IMR-90 (cell line): ENCODE results near the gene STK33. TPM values are rescaled to one million over a fixed set of nuclear protein-coding genes. Genes with fewer than 3 reads are reported as not detected.

Experiments used
- ATAC-seq: fragments of 200-7000 bp; cut with Tn5 transposase; 2 replicates; pipeline ENCODE4 v1.9.1; 2020; ENCODE audit warnings: low read depth, mild to moderate bottlenecking, moderate library complexity
- BruUV-seq: library from RNA; stranded (reverse); fragments of 400-500 nt; replicated peaks from 2 replicates; lab custom pipeline; 2021; lab: Mats Ljungman, UMichigan
- CTCF ChIA-PET: fragments of 300-600 bp; formaldehyde crosslinking; extraction: SDS; loops from one replicate; lab custom pipeline; 2021; ENCODE audit warnings: antibody characterized with exemption; lab: Yijun Ruan, JAX
- POLR2A ChIA-PET: fragments of 300-600 bp; sonication (Branson Sonifier 250); formaldehyde crosslinking; loops from one replicate; lab custom pipeline; 2022; ENCODE audit warnings: antibody characterized with exemption; ENCODE audit not compliant: unreplicated experiment; lab: Charles Lee
- DNase-seq: peaks from one replicate; pipeline ENCODE4 v3.0.0; 2013
- H2AFZ ChIP-seq: replicated peaks from 2 replicates; pipeline ENCODE3; 2013; ENCODE audit warnings: low read length, mild to moderate bottlenecking; ENCODE audit not compliant: poor library complexity
- H2AK5ac ChIP-seq: 2 replicates; pipeline ENCODE4 v1.6.1; 2013; ENCODE audit warnings: low read depth, low read length, inconsistent platforms
- H2AK9ac ChIP-seq: replicated peaks from 2 replicates; pipeline ENCODE3; 2013; ENCODE audit warnings: mild to moderate bottlenecking, low read depth, low read length, moderate library complexity; ENCODE audit not compliant: poor library complexity
- H2BK120ac ChIP-seq: 2 replicates; pipeline ENCODE4 v1.6.1; 2013; ENCODE audit warnings: low read depth, low read length, inconsistent platforms
- H2BK15ac ChIP-seq: 3 replicates; pipeline ENCODE4 v1.6.1; 2013; ENCODE audit warnings: low read depth, low read length, inconsistent platforms
- H2BK20ac ChIP-seq: 2 replicates; pipeline ENCODE4 v1.6.1; 2013; ENCODE audit warnings: low read depth, mild to moderate bottlenecking, inconsistent platforms, low read length, moderate library complexity
- H2BK5ac ChIP-seq: 2 replicates; pipeline ENCODE4 v1.6.1; 2013; ENCODE audit warnings: mild to moderate bottlenecking, low read depth, low read length, inconsistent platforms; ENCODE audit not compliant: poor library complexity, severe bottlenecking
- H3K14ac ChIP-seq: replicated peaks from 2 replicates; pipeline ENCODE4 v1.6.1; 2013; ENCODE audit warnings: low read depth, low read length, inconsistent platforms
- H3K18ac ChIP-seq: 2 replicates; pipeline ENCODE4 v1.6.1; 2013; ENCODE audit warnings: low read depth, low read length, control low read depth
- H3K23ac ChIP-seq: 2 replicates; pipeline ENCODE4 v1.6.1; 2013; ENCODE audit warnings: low read depth, low read length, inconsistent platforms
- H3K27ac ChIP-seq: 2 replicates; pipeline ENCODE4 v1.5.1; 2013; ENCODE audit warnings: mild to moderate bottlenecking, control low read depth, low read length; ENCODE audit not compliant: insufficient read depth
- H3K27me3 ChIP-seq: 2 replicates; pipeline ENCODE4 v1.6.1; 2013; ENCODE audit warnings: low read length; ENCODE audit not compliant: control insufficient read depth, insufficient read depth
- H3K36me3 ChIP-seq: 2 replicates; pipeline ENCODE4 v1.6.1; 2013; ENCODE audit warnings: low read length, mixed read lengths; ENCODE audit not compliant: control insufficient read depth, insufficient read depth
- H3K4ac ChIP-seq: 2 replicates; pipeline ENCODE4 v1.6.1; 2013; ENCODE audit warnings: low read depth, low read length, inconsistent platforms
- H3K4me1 ChIP-seq: 2 replicates; pipeline ENCODE4 v1.6.1; 2013; ENCODE audit warnings: low read length, mixed read lengths; ENCODE audit not compliant: control insufficient read depth, insufficient read depth
- H3K4me2 ChIP-seq: 2 replicates; pipeline ENCODE4 v1.6.1; 2013; ENCODE audit warnings: low read depth, mild to moderate bottlenecking, control low read depth, low read length, moderate library complexity
- H3K4me3 ChIP-seq: 2 replicates; pipeline ENCODE4 v1.5.1; 2013; ENCODE audit warnings: low read depth, mild to moderate bottlenecking, control low read depth, low read length, moderate library complexity; ENCODE audit not compliant: insufficient read depth
- H3K56ac ChIP-seq: 2 replicates; pipeline ENCODE4 v1.6.1; 2013; ENCODE audit warnings: low read length, inconsistent platforms; ENCODE audit not compliant: insufficient read depth; ENCODE audit errors: extremely low read depth
- H3K79me1 ChIP-seq, 2 experiments: 2 replicates each; pipeline ENCODE4 v1.6.1; 2013; ENCODE audit warnings: low read length in 2 of 2, inconsistent platforms in 1 of 2, low read depth in 1 of 2
- H3K9ac ChIP-seq: 2 replicates; pipeline ENCODE4 v1.6.1; 2013; ENCODE audit warnings: low read depth, low read length, control low read depth
- H3K9me1 ChIP-seq: 2 replicates; pipeline ENCODE4 v1.6.1; 2013; ENCODE audit warnings: low read length, inconsistent platforms; ENCODE audit not compliant: insufficient read depth
- H3K9me3 ChIP-seq: 2 replicates; pipeline ENCODE4 v1.6.1; 2013; ENCODE audit warnings: low read length; ENCODE audit not compliant: control insufficient read depth, insufficient read depth
- H4K20me1 ChIP-seq: 2 replicates; pipeline ENCODE4 v1.6.1; 2013; ENCODE audit warnings: low read length, inconsistent platforms; ENCODE audit not compliant: insufficient read depth
- H4K5ac ChIP-seq: 2 replicates; pipeline ENCODE4 v1.6.1; 2013; ENCODE audit warnings: mild to moderate bottlenecking, low read depth, low read length, control low read depth
- H4K8ac ChIP-seq, 2 experiments: 2 replicates each; pipeline ENCODE4 v1.6.1; 2013; ENCODE audit warnings: low read depth in 2 of 2, low read length in 2 of 2, control low read depth in 1 of 2, inconsistent platforms in 1 of 2
- H4K91ac ChIP-seq: 2 replicates; pipeline ENCODE4 v1.6.1; 2013; ENCODE audit warnings: low read depth, low read length, inconsistent platforms; ENCODE audit not compliant: insufficient read depth
- BHLHE40 ChIP-seq: fragments of 150-350 bp; IDR thresholded peaks from 2 replicates; pipeline ENCODE4 v1.6.1; 2016; ENCODE audit warnings: mild to moderate bottlenecking, low read depth, low read length
- CHD1 ChIP-seq: IDR thresholded peaks from 2 replicates; pipeline ENCODE4 v1.6.1; 2012; ENCODE audit warnings: low read depth, low read length, improper control_type of control experiment
- FOS ChIP-seq: fragments of 150-350 bp; IDR thresholded peaks from 2 replicates; pipeline ENCODE4 v1.6.1; 2016; ENCODE audit warnings: low read depth, low read length
- MAZ ChIP-seq: IDR thresholded peaks from 2 replicates; pipeline ENCODE4 v1.6.1; 2012; ENCODE audit warnings: low read depth, mild to moderate bottlenecking, low read length, improper control_type of control experiment, moderate library complexity, borderline replicate concordance
- NFE2L2 ChIP-seq: fragments of 150-350 bp; IDR thresholded peaks from 2 replicates; pipeline ENCODE4 v1.6.1; 2016; ENCODE audit warnings: low read depth, mild to moderate bottlenecking, low read length
- SMC3 ChIP-seq: fragments of 150-350 bp; IDR thresholded peaks from 2 replicates; pipeline ENCODE4 v1.6.1; 2016; ENCODE audit warnings: low read depth, mild to moderate bottlenecking, antibody characterized with exemption, low read length, moderate library complexity
- WGBS, 2 experiments: methylation state at CpG; one replicate each; pipeline versions ENCODE4 v1.1.5 to v1.1.7; 2013; ENCODE audit warnings: missing lambda C conversion rate in 2 of 2; ENCODE audit not compliant: insufficient read length in 1 of 2; ENCODE audit errors: extremely low coverage in 2 of 2; 5-methylcytosine and 5-hydroxymethylcytosine counted together
- dilution Hi-C: fragments of 300-500 bp; cut with HindIII; formaldehyde crosslinking; loops from one replicate; pipeline ENCODE4 v1.14.3; 2018; ENCODE audit warnings: low sequenced_read_pairs; ENCODE audit not compliant: unreplicated experiment
- in situ Hi-C: fragments of 300-500 bp; cut with MboI; formaldehyde crosslinking; loops from 3 replicates; pipeline ENCODE4 v1.14.3; 2019; ENCODE audit warnings: low sequenced_read_pairs, inconsistent platforms, mixed read lengths
- intact Hi-C: fragments of 100-400 bp; cut with micrococcal nuclease; formaldehyde crosslinking; loops from 2 replicates; pipeline ENCODE4 v1.10.0; 2022
- polyA plus RNA-seq, 3 experiments: library from polyadenylated mRNA; depleted of rRNA; stranded (reverse); fragments of >200 nt; gene quantifications; 2 replicates each; pipeline ENCODE4 v1.2.3, GENCODE V29; 2012; ENCODE audit warnings: low replicate concordance in 1 of 3
- total RNA-seq: library from RNA; depleted of rRNA; stranded (reverse); fragments of >200 nt; gene quantifications from 2 replicates; pipeline ENCODE4 v1.2.3, GENCODE V29; 2012
- TF ChIP-seq, protein P1 (sequence below): conservative IDR thresholded peaks from 2 replicates; pipeline ENCODE4 v1.5.1; 2012; ENCODE audit warnings: mild to moderate bottlenecking, low read depth, low read length, improper control_type of control experiment
- TF ChIP-seq, protein P2 (sequence below): fragments of 150-350 bp; IDR thresholded peaks from 2 replicates; pipeline ENCODE4 v1.6.1; 2016; ENCODE audit warnings: low read depth, mild to moderate bottlenecking, low read length, moderate library complexity, borderline replicate concordance

Gene STK33
- total and polyA plus RNA-seq, 2 of the 4 experiments (the other 2 are of a cell fraction): 2.3 to 2.6 TPM

DNA sequence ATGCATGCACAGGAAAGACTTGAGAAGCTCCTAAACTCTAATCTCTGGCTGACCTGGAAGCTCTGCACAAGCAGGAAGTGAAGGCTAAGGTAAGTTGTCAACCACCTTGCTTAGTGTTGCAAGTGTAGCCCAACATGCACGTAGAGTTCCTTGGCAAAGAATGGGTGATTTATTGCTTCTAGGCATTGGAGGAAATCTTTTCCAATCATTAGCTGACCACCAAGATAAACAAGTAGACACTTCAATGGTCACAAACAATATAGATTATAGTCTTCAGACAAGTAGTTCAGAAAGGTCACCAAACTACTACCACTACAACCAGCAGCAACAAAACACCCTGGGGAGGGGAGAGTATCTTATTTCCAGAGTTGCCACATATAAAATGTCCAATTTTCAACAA lies 105.6 kb downstream of the STK33 start:
- Histone ChIP-seq H3K14ac (no peak overlapping the region), H4K91ac (no peak overlapping the region), H3K27me3 (no peaks in the 10 kb centered on the region), H3K9me1 (no peaks in the 10 kb centered on the region), H2BK15ac (no peak overlapping the region), H2AK5ac (no peak overlapping the region), H3K9me3 (no peaks in the 10 kb centered on the region), H3K4me3 (no peak overlapping the region), H3K4me1 (no peaks in the 10 kb centered on the region), H3K23ac (no peak overlapping the region), H2AK9ac (no peak overlapping the region), H3K4me2 (no peak overlapping the region), H2AFZ (no peak overlapping the region), H4K20me1 (no peaks in the 10 kb centered on the region), H3K4ac (no peak overlapping the region), H2BK120ac (no peak overlapping the region), H3K18ac (no peak overlapping the region), H4K5ac (no peak overlapping the region), H2BK20ac (no peak overlapping the region), H2BK5ac (no peak overlapping the region), H3K9ac (no peak overlapping the region), H3K36me3 (no peaks in the 10 kb centered on the region), H3K79me1 (no peaks in the 10 kb centered on the region), H4K8ac (no peak overlapping the region), H3K27ac (no peak overlapping the region), H3K56ac (no peak overlapping the region)
- CTCF ChIA-PET: no interaction called here
- intact Hi-C loops: no loop called here
- no CpG with 5 or more reads among the region's 1 CpG for WGBS, 2 experiments
- POLR2A ChIA-PET: no interaction called here
- ATAC-seq (no peak), DNase-seq (no peak)
- in situ Hi-C loops: no loop called here
- TF ChIP-seq, protein P1, sequence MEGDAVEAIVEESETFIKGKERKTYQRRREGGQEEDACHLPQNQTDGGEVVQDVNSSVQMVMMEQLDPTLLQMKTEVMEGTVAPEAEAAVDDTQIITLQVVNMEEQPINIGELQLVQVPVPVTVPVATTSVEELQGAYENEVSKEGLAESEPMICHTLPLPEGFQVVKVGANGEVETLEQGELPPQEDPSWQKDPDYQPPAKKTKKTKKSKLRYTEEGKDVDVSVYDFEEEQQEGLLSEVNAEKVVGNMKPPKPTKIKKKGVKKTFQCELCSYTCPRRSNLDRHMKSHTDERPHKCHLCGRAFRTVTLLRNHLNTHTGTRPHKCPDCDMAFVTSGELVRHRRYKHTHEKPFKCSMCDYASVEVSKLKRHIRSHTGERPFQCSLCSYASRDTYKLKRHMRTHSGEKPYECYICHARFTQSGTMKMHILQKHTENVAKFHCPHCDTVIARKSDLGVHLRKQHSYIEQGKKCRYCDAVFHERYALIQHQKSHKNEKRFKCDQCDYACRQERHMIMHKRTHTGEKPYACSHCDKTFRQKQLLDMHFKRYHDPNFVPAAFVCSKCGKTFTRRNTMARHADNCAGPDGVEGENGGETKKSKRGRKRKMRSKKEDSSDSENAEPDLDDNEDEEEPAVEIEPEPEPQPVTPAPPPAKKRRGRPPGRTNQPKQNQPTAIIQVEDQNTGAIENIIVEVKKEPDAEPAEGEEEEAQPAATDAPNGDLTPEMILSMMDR: no peak
- TF ChIP-seq SMC3 (no peak), FOS (no peak), MAZ (no peak), BHLHE40 (no peak), CHD1 (no peak), NFE2L2 (no peak)
- TF ChIP-seq, protein P2, sequence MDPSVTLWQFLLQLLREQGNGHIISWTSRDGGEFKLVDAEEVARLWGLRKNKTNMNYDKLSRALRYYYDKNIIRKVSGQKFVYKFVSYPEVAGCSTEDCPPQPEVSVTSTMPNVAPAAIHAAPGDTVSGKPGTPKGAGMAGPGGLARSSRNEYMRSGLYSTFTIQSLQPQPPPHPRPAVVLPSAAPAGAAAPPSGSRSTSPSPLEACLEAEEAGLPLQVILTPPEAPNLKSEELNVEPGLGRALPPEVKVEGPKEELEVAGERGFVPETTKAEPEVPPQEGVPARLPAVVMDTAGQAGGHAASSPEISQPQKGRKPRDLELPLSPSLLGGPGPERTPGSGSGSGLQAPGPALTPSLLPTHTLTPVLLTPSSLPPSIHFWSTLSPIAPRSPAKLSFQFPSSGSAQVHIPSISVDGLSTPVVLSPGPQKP: no peak
- BruUV-seq: no TSS peak
- dilution Hi-C loops: no loop called here
